ENCODE data around the gene DDX42. TPM values are rescaled to one million over a fixed set of nuclear protein-coding genes. Genes with fewer than 3 reads are reported as not detected.
"Not testable (repeated sequence)": the region's sequence is repeated elsewhere in the genome, so short reads cannot be mapped to it uniquely, and the experiment has no call there.

The DDX42 gene
- polyA plus RNA-seq, 1 experiment, result 141 TPM

DNA sequence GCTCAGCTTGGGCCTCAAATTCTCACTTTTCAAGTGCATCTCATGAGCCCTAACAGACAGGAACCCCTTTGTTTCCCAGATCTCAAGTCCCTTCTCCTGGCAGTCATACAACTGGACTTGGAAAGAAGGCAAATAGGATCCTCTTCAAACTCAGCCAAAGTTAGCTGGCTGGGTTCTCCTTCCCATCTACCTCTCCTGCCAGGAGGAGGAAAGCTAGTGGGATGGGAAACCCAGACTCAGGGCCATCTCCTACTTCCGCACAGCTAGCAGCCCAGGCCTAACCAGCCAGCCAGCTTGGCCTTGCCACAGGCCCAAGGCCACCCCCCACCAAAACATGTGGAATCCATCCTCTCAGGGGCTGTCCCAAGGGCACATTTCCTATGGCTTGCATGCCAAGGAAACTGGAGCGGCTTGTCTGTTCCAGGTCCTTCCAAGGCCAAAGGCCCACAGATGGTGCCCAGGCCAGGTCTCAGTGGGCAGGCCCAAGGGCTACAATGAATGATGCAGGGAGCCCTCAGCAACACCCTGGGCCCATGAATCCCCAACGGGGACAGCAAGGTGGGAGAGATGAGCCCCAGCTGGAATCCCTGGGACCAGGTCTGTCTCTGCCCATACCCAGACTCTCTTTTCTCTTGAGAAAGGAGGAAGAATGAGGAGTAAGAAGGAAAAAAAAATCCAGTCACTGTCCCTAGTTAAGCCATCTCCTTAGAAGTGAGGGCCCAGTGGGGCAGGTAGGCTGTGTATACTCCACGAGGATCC is 66.8 kb downstream of the DDX42 start:
- TF ChIP-seq CTCF (IDR thresholded peaks at IDR 0.05; ENCODE audit: low read depth, low read length), result no peak
- Histone ChIP-seq H3K27ac (ENCODE audit: low read depth, low read length) (peak overlapping the region; percentile 68), H3K4me3 (ENCODE audit: low read depth, low read length) (peak overlapping the region; percentile 88), H3K9me3 (ENCODE audit: control insufficient read depth, insufficient read depth, low read length) (no peaks in the 10 kb centered on the region; the same call in 1 of the 2 replicates), H3K27me3 (ENCODE audit: control insufficient read depth, insufficient read depth, low read length) (no peaks in the 10 kb centered on the region)
- CTCF ChIA-PET, result interaction anchor here (0.5 to 0.6 kb wide), 2 partner anchors 15 to 26 kb away, joined by 3 read pairs; no protein-coding TSS in a partner anchor
- POLR2A ChIA-PET, result interaction anchor here (0.8 to 2.4 kb wide), 5 partner anchors 8 to 67 kb away, joined by 4 to 12 read pairs (median 5); partner anchors contain the start of genes CCDC47, DDX42, FTSJ3 and PSMC5
- DNase-seq (ENCODE audit: low read depth, low spot score), result no peak

GRCh38 chr17:63841350-63842172 is 67.6 kb downstream of the DDX42 start:
- peak overlapping the region; percentile 68 for H3K27ac ChIP-seq (ENCODE audit: low read depth, low read length)
- H3K4me3 ChIP-seq (ENCODE audit: low read depth, low read length), result peak overlapping the region; percentile 88
- ChIA-PET POLR2A (interaction anchor here (0.8 to 2.4 kb wide), 6 partner anchors 8 to 399 kb away, joined by 3 to 12 read pairs (median 4); partner anchors contain the start of genes CCDC47, DDX42, FTSJ3 and PSMC5), CTCF (no interaction called here)
- no peak for DNase-seq (ENCODE audit: low read depth, low spot score)
- no peaks in the 10 kb centered on the region; the same call in 1 of the 2 replicates for H3K9me3 ChIP-seq (ENCODE audit: control insufficient read depth, insufficient read depth, low read length)
- no peaks in the 10 kb centered on the region for H3K27me3 ChIP-seq (ENCODE audit: control insufficient read depth, insufficient read depth, low read length)
- TF ChIP-seq CTCF (IDR thresholded peaks at IDR 0.05; ENCODE audit: low read depth, low read length), result no peak

GRCh38 chr17:63842173-63842539 is 68.2 kb downstream of the DDX42 start:
- no peak for DNase-seq (ENCODE audit: low read depth, low spot score)
- H3K27ac ChIP-seq (ENCODE audit: low read depth, low read length), result peak overlapping the region; percentile 68
- no peaks in the 10 kb centered on the region; the same call in 1 of the 2 replicates for H3K9me3 ChIP-seq (ENCODE audit: control insufficient read depth, insufficient read depth, low read length)
- peak overlapping the region; percentile 88 for H3K4me3 ChIP-seq (ENCODE audit: low read depth, low read length)
- no peaks in the 10 kb centered on the region for H3K27me3 ChIP-seq (ENCODE audit: control insufficient read depth, insufficient read depth, low read length)
- POLR2A ChIA-PET, result interaction anchor here (1.0 to 2.4 kb wide), 4 partner anchors 9 to 399 kb away, joined by 3 to 12 read pairs (median 6); partner anchors contain the start of genes CCDC47, DDX42 and FTSJ3
- TF ChIP-seq CTCF (IDR thresholded peaks at IDR 0.05; ENCODE audit: low read depth, low read length), result no peak
- CTCF ChIA-PET, result no interaction called here

DNA sequence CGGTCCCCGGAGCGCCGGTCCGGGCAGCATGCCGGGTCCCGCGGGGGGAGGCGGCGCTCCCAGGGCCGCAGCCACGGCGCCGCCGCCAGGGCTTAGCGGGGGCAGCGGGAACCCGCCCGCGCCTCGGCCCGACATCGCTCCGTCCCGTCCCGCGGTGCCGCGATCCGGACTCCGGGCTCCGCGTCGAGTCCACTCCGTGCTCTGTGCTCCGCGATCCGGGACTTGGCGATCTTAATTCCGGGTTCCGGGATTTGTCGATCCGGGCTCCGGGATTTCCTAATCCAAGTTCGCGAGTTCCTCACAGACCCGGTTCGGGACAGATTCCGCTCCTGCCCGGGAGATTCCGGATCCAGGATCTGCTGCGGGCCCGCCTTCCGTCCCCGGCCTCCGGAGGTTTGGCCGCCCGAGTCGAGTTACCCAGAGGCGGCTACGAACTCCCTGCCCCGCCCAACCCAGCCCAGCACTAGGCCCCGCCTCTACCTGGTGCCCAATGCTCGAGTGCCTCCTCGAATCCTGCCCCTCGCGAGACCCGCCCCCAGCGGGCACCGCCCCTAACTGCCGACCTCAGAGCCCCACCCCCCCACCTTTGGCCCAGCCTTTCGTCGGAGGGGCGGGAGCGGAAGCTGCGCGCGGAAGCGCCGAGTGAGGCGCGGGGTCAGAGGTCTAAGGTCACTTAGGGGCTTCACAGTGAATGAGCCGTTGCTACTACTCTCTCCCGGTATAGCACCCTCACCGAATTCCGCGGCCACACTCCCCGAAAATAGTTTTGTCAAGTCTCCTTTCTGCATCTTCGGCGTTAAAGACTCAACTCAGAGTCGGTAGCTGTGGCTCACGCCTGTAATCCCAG is 68.8 kb downstream of the DDX42 start, which contains the start of gene SMARCD2:
Gene SMARCD2, minus strand, starts transcription at position 146 of the 847 bp plus-strand sequence. Its CDS starts 11 bp downstream, at position 135.
- H3K27ac ChIP-seq (ENCODE audit: low read depth, low read length), result peak within 1 kb of the TSS; percentile 77
- peak; percentile 99 for DNase-seq (ENCODE audit: low read depth, low spot score)
- TF ChIP-seq CTCF (IDR thresholded peaks at IDR 0.05; ENCODE audit: low read depth, low read length), result no peak
- H3K27me3 ChIP-seq (ENCODE audit: control insufficient read depth, insufficient read depth, low read length), result no peaks in the 10 kb centered on the region
- POLR2A ChIA-PET, result interaction anchor here (0.6 to 1.7 kb wide), 8 partner anchors 16 to 663 kb away, joined by 3 to 12 read pairs (median 4); partner anchors contain the start of genes CCDC47 and DDX42
- peak within 1 kb of the TSS; percentile 88 for H3K4me3 ChIP-seq (ENCODE audit: low read depth, low read length)
- CTCF ChIA-PET, result interaction anchor here (0.7 kb wide), 1 partner anchor 8 kb away, joined by 3 read pairs; no protein-coding TSS in a partner anchor
- H3K9me3 ChIP-seq (ENCODE audit: control insufficient read depth, insufficient read depth, low read length), result no peaks in the 10 kb centered on the region; the same call in 1 of the 2 replicates

- peak overlapping the region; percentile 61 for H3K4me3 ChIP-seq (ENCODE audit: low read depth, low read length)
- not testable (repeated sequence) for H3K27me3 ChIP-seq (ENCODE audit: control insufficient read depth, insufficient read depth, low read length); H3K9me3 ChIP-seq (ENCODE audit: control insufficient read depth, insufficient read depth, low read length)
- peak; percentile 44 for DNase-seq (ENCODE audit: low read depth, low spot score)
- peak overlapping the region; percentile 77 for H3K27ac ChIP-seq (ENCODE audit: low read depth, low read length)
- ChIA-PET CTCF (interaction anchor here (0.6 to 1.5 kb wide), 5 partner anchors 9 to 1201 kb away, joined by 3 to 6 read pairs (median 4); partner anchors contain the start of gene CSHL1), POLR2A (interaction anchor here (0.5 to 1.5 kb wide), 11 partner anchors 17 to 662 kb away, joined by 3 to 12 read pairs (median 6); partner anchors contain the start of genes CCDC47 and DDX42)
Observed at GRCh38 chr17:63843387-63843888, 69.5 kb downstream of the DDX42 start.
